ENCODE measurements around the gene CNOT11.

DNA sequence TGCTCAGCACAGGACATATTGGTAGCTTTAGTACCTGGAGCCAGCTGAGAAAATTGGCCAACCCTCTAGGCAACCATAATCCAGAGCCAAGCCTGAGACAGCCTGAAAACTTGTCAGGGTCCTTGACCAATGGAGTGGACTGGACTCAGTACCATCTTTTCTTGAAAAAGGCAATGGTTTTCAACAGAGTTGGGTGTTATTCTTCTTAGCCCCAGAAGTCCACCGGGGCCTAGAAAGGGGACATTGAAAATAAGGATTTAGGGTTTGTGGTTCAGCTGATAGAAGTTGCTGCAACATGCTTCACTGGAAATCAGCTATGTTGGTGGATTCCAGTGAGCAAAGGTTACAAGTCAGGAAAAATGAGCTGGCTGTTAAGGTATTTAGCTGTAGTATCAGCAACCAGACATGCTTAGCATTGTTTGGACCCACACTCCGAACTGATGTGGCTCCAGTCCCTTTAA, 22.1 kb upstream of the CNOT11 start:
- TF ChIP-seq CTCF (IDR thresholded peaks at IDR 0.05) (no peak), POLR2A (IDR thresholded peaks at IDR 0.05) (no peak)

Data from testis (tissue), 2 donors.